ENCODE data around the gene BTBD10.
"Not testable (repeated sequence)": the region's sequence is repeated elsewhere in the genome, so short reads cannot be mapped to it uniquely, and the experiment has no call there.

The BTBD10 gene

GRCh38 chr11:13445588-13445987 is 17.4 kb downstream of the BTBD10 start:
- DNase-seq (ENCODE audit: low read depth in 1 of 2, low spot score in 1 of 2) = no peak

GRCh38 chr11:13440100-13440855 is 22.7 kb downstream of the BTBD10 start:
- no peak for DNase-seq (ENCODE audit: low read depth in 1 of 2, low spot score in 1 of 2)

- DNase-seq (ENCODE audit: low read depth in 1 of 2, low spot score in 1 of 2) = no peak
These were observed 24.7 kb downstream of the BTBD10 start for GRCh38 chr11:13438291-13438690.

- DNase-seq (ENCODE audit: low read depth in 1 of 2, low spot score in 1 of 2) = not testable (repeated sequence)
These were observed 26.2 kb downstream of the BTBD10 start for GRCh38 chr11:13436836-13437235.

- no peak for DNase-seq (ENCODE audit: low read depth in 1 of 2, low spot score in 1 of 2)
These were observed 28.5 kb downstream of the BTBD10 start for GRCh38 chr11:13434247-13435205.

GRCh38 chr11:13433437-13433836 is 29.6 kb downstream of the BTBD10 start:
- DNase-seq (ENCODE audit: low read depth in 1 of 2, low spot score in 1 of 2) = no peak

- DNase-seq (ENCODE audit: low read depth in 1 of 2, low spot score in 1 of 2) = no peak
These were observed 33.2 kb downstream of the BTBD10 start for GRCh38 chr11:13429836-13430235.

- no peak for DNase-seq (ENCODE audit: low read depth in 1 of 2, low spot score in 1 of 2)
These were observed 33.7 kb downstream of the BTBD10 start for GRCh38 chr11:13429288-13429687.

GRCh38 chr11:13427440-13427839 is 35.6 kb downstream of the BTBD10 start:
- no peak for DNase-seq (ENCODE audit: low read depth in 1 of 2, low spot score in 1 of 2)

GRCh38 chr11:13423372-13423771 is 39.6 kb downstream of the BTBD10 start:
- no peak for DNase-seq (ENCODE audit: low read depth in 1 of 2, low spot score in 1 of 2)

- no peak for DNase-seq (ENCODE audit: low read depth in 1 of 2, low spot score in 1 of 2)
These were observed 41.5 kb downstream of the BTBD10 start for GRCh38 chr11:13421561-13421960.

- DNase-seq (ENCODE audit: low read depth in 1 of 2, low spot score in 1 of 2) = no peak
These were observed 47.8 kb downstream of the BTBD10 start for GRCh38 chr11:13415201-13415600.

GRCh38 chr11:13405220-13405619 is 57.8 kb downstream of the BTBD10 start:
- DNase-seq (ENCODE audit: low read depth in 1 of 2, low spot score in 1 of 2) = no peak

GRCh38 chr11:13398335-13398734 is 64.7 kb downstream of the BTBD10 start:
- DNase-seq (ENCODE audit: low read depth in 1 of 2, low spot score in 1 of 2) = not testable (repeated sequence)

GRCh38 chr11:13391217-13391616 is 71.8 kb downstream of the BTBD10 start:
- no peak for DNase-seq (ENCODE audit: low read depth in 1 of 2, low spot score in 1 of 2)

- DNase-seq (ENCODE audit: low read depth in 1 of 2, low spot score in 1 of 2) = no peak
These were observed 74.3 kb downstream of the BTBD10 start for GRCh38 chr11:13388741-13389140.

GRCh38 chr11:13386567-13386966 is 76.5 kb downstream of the BTBD10 start:
- DNase-seq (ENCODE audit: low read depth in 1 of 2, low spot score in 1 of 2) = no peak

GRCh38 chr11:13384908-13385640 is 77.9 kb downstream of the BTBD10 start:
- DNase-seq (ENCODE audit: low read depth in 1 of 2, low spot score in 1 of 2) = no peak

GRCh38 chr11:13382751-13383150 is 80.3 kb downstream of the BTBD10 start:
- no peak for DNase-seq (ENCODE audit: low read depth in 1 of 2, low spot score in 1 of 2)

GRCh38 chr11:13380731-13381130 is 82.3 kb downstream of the BTBD10 start:
- DNase-seq (ENCODE audit: low read depth in 1 of 2, low spot score in 1 of 2) = no peak

- no peak for DNase-seq (ENCODE audit: low read depth in 1 of 2, low spot score in 1 of 2)
These were observed 84.7 kb downstream of the BTBD10 start for GRCh38 chr11:13378316-13378715.

Measured in activated T-helper 1 cell treated with anti-CD3 and anti-CD28 coated beads, Interleukin-2, amount 50 U/mL, for 16 hours (primary cell).